T1000 (cell line): ENCODE measurements around the gene HLF.

Experiments used
- DNase-seq: peaks from one replicate; lab custom pipeline; 2025; ENCODE audit warnings: mixed read lengths; lab: John Stamatoyannopoulos, UW

Gene HLF

GRCh38 chr17:55258578-55259135 is 6.1 kb upstream of the HLF start:
- DNase-seq: no peak

- DNase-seq: no peak
Observed at GRCh38 chr17:55259684-55260111, 5.1 kb upstream of the HLF start.

GRCh38 chr17:55261311-55261710 is 3.4 kb upstream of the HLF start:
- no peak for DNase-seq

GRCh38 chr17:55263569-55264277 is 1.0 kb upstream of the HLF start:
- no peak for DNase-seq

GRCh38 chr17:55264278-55264644 is 499 bp upstream of the HLF start:
- no peak for DNase-seq

- DNase-seq: no peak
Observed at GRCh38 chr17:55265311-55266021, 706 bp downstream of the HLF start.

GRCh38 chr17:55266051-55266957 is 1.5 kb downstream of the HLF start:
- no peak for DNase-seq

- DNase-seq: no peak
Observed at GRCh38 chr17:55266958-55267688, 2.4 kb downstream of the HLF start.

GRCh38 chr17:55267777-55268648 is 3.3 kb downstream of the HLF start:
- no peak for DNase-seq

- no peak for DNase-seq
Observed at GRCh38 chr17:55268649-55269480, 4.1 kb downstream of the HLF start.

- DNase-seq: no peak
Observed at GRCh38 chr17:55269894-55270293, 5.1 kb downstream of the HLF start.

- DNase-seq: no peak
Observed at GRCh38 chr17:55271223-55271571, 6.4 kb downstream of the HLF start.

GRCh38 chr17:55271958-55272710 is 7.4 kb downstream of the HLF start:
- DNase-seq: no peak

- no peak for DNase-seq
Observed at GRCh38 chr17:55272711-55273578, 8.2 kb downstream of the HLF start.

- DNase-seq: no peak
Observed at GRCh38 chr17:55273579-55274354, 9.0 kb downstream of the HLF start.

GRCh38 chr17:55274355-55275255 is 9.8 kb downstream of the HLF start:
- DNase-seq: no peak
